GM12801 (cell line): ENCODE measurements around the gene GABBR2.

Experiments
- CTCF ChIP-seq: IDR thresholded peaks from one replicate; pipeline ENCODE4 v1.5.1; 2011; ENCODE audit warnings: control low read depth; ENCODE audit not compliant: insufficient read length; ENCODE audit errors: extremely low read depth

GABBR2 gene

GRCh38 chr9:98240475-98240874 is 468.3 kb downstream of the GABBR2 start:
- TF ChIP-seq CTCF: no peak
